ENCODE results near the gene IFNG.

GRCh38 chr12:68159681-68160304 is at the start of gene IFNG:
- TF ChIP-seq CTCF (IDR thresholded peaks at IDR 0.05), result no peak
- no peak for TF ChIP-seq POLR2AphosphoS5 (IDR thresholded peaks at IDR 0.05)
